ENCODE measurements around the gene MOSPD3.

GRCh38 chr7:100595188-100595587, 17.2 kb upstream of the MOSPD3 start:
- TF ChIP-seq POLR2AphosphoS5 (IDR thresholded peaks at IDR 0.05; ENCODE audit: low read depth, low read length) = no peak
- TF ChIP-seq REST (IDR thresholded peaks at IDR 0.05; ENCODE audit: insufficient read depth in 1 of 2, low read depth in 2 of 2, low read length in 2 of 2) = no peak
- no peak for TF ChIP-seq SIN3A (IDR thresholded peaks at IDR 0.05; ENCODE audit: borderline replicate concordance, insufficient read depth, low read length)
- no peak for TF ChIP-seq TAF1 (IDR thresholded peaks at IDR 0.05; ENCODE audit: borderline replicate concordance, insufficient read depth, low read length)

Data from PFSK-1 (cell line).